Astrocyte of the cerebellum (primary cell): Measurements from ENCODE around the gene FH.

Experiments used
- DNase-seq: peaks from one replicate; pipeline ENCODE4 v3.0.0-alpha.2; 2011; ENCODE audit warnings: low read depth
- H3K4me3 ChIP-seq: 2 replicates; pipeline ENCODE4 v1.5.1; 2011; ENCODE audit warnings: mild to moderate bottlenecking, low read depth, low read length, moderate library complexity
- CTCF ChIP-seq: IDR thresholded peaks from 2 replicates; pipeline ENCODE4 v1.5.1; 2012; ENCODE audit warnings: low read length, low read depth, moderate library complexity, mild to moderate bottlenecking; ENCODE audit errors: missing control alignments
- in situ Hi-C: cut with HindIII; loops from 2 replicates; pipeline ENCODE4 v1.10.0; 2017; ENCODE audit warnings: low sequenced_read_pairs

FH gene

GRCh38 chr1:241456743-241457142 is 62.8 kb downstream of the FH start:
- TF ChIP-seq CTCF: no peak
- DNase-seq: no peak
- H3K4me3 ChIP-seq: no peak overlapping the region
- in situ Hi-C loops: no loop called here

- no peak overlapping the region for H3K4me3 ChIP-seq
- in situ Hi-C loops: no loop called here
- no peak for TF ChIP-seq CTCF
- no peak for DNase-seq
These were observed 65.8 kb downstream of the FH start for GRCh38 chr1:241453732-241454131.

GRCh38 chr1:241451956-241452355 is 67.6 kb downstream of the FH start:
- H3K4me3 ChIP-seq: no peak overlapping the region
- DNase-seq: no peak
- TF ChIP-seq CTCF: no peak
- in situ Hi-C loops: no loop called here
